ENCODE measurements around the gene OGFOD2.
"Not testable (repeated sequence)": the region's sequence is repeated elsewhere in the genome, so short reads cannot be mapped to it uniquely, and the experiment has no call there.

Gene OGFOD2

GRCh38 chr12:122974892-122975789, at the start of gene OGFOD2:
TSS of gene OGFOD2 (plus strand) at chr12:122975244. CDS start at chr12:122975252, 8 bp downstream.
- DNase-seq (ENCODE audit: low spot score) = peak; percentile 92

GRCh38 chr12:122927756-122928403, 47.2 kb upstream of the OGFOD2 start:
- no peak for DNase-seq (ENCODE audit: low spot score)

- DNase-seq (ENCODE audit: low spot score) = no peak
These were observed 46.5 kb upstream of the OGFOD2 start for GRCh38 chr12:122928404-122929147.

GRCh38 chr12:122929148-122929538, 45.9 kb upstream of the OGFOD2 start:
- DNase-seq (ENCODE audit: low spot score) = no peak

- no peak for DNase-seq (ENCODE audit: low spot score)
These were observed 45.2 kb upstream of the OGFOD2 start for GRCh38 chr12:122929812-122930211.

GRCh38 chr12:122932207-122932606, 42.8 kb upstream of the OGFOD2 start:
- no peak for DNase-seq (ENCODE audit: low spot score)

GRCh38 chr12:122934722-122935121, 40.3 kb upstream of the OGFOD2 start:
- no peak for DNase-seq (ENCODE audit: low spot score)

- DNase-seq (ENCODE audit: low spot score) = no peak
These were observed 39.7 kb upstream of the OGFOD2 start for GRCh38 chr12:122935318-122935717.

- no peak for DNase-seq (ENCODE audit: low spot score)
These were observed 37.4 kb upstream of the OGFOD2 start for GRCh38 chr12:122937622-122938091.

- DNase-seq (ENCODE audit: low spot score) = no peak
These were observed 35.9 kb upstream of the OGFOD2 start for GRCh38 chr12:122939125-122939524.

GRCh38 chr12:122941351-122941750, 33.7 kb upstream of the OGFOD2 start:
- not testable (repeated sequence) for DNase-seq (ENCODE audit: low spot score)

GRCh38 chr12:122942637-122943036, 32.4 kb upstream of the OGFOD2 start:
- peak; percentile 26 for DNase-seq (ENCODE audit: low spot score)

GRCh38 chr12:122943196-122943595, 31.8 kb upstream of the OGFOD2 start:
- no peak for DNase-seq (ENCODE audit: low spot score)

- no peak for DNase-seq (ENCODE audit: low spot score)
These were observed 30.1 kb upstream of the OGFOD2 start for GRCh38 chr12:122944605-122945592.

GRCh38 chr12:122946690-122947341, 28.2 kb upstream of the OGFOD2 start:
- peak; percentile 79 for DNase-seq (ENCODE audit: low spot score)

GRCh38 chr12:122947352-122947792, 27.7 kb upstream of the OGFOD2 start:
- DNase-seq (ENCODE audit: low spot score) = no peak

- no peak for DNase-seq (ENCODE audit: low spot score)
These were observed 26.4 kb upstream of the OGFOD2 start for GRCh38 chr12:122948605-122949004.

- DNase-seq (ENCODE audit: low spot score) = no peak
These were observed 25.6 kb upstream of the OGFOD2 start for GRCh38 chr12:122949405-122949804.

GRCh38 chr12:122949816-122950675, 25.0 kb upstream of the OGFOD2 start:
- DNase-seq (ENCODE audit: low spot score) = no peak

- DNase-seq (ENCODE audit: low spot score) = no peak
These were observed 23.6 kb upstream of the OGFOD2 start for GRCh38 chr12:122951406-122951805.
